Thyroid gland (tissue), 4 donors: ENCODE measurements around the gene PDE3B.

ENCODE experiments used
- POLR2A ChIP-seq, 2 donors: fragments of 450-650 bp; IDR thresholded peaks; one replicate each; pipeline ENCODE4 v1.6.1; 2017; ENCODE audit warnings: antibody characterized with exemption in 2 of 2, mild to moderate bottlenecking in 2 of 2, moderate library complexity in 1 of 2
- TF ChIP-seq, protein P1 (sequence below), 6 experiments: fragments of 200-600 bp in 3 of 6; fragments of 450-650 bp in 3 of 6; sonication (generic) in 3 of 6; IDR thresholded peaks; one replicate each; pipeline ENCODE4 v1.5.1; 2016 to 2019; ENCODE audit warnings: antibody characterized with exemption in 6 of 6, mild to moderate bottlenecking in 2 of 6, inconsistent platforms in 1 of 6, moderate library complexity in 1 of 6

DNA sequence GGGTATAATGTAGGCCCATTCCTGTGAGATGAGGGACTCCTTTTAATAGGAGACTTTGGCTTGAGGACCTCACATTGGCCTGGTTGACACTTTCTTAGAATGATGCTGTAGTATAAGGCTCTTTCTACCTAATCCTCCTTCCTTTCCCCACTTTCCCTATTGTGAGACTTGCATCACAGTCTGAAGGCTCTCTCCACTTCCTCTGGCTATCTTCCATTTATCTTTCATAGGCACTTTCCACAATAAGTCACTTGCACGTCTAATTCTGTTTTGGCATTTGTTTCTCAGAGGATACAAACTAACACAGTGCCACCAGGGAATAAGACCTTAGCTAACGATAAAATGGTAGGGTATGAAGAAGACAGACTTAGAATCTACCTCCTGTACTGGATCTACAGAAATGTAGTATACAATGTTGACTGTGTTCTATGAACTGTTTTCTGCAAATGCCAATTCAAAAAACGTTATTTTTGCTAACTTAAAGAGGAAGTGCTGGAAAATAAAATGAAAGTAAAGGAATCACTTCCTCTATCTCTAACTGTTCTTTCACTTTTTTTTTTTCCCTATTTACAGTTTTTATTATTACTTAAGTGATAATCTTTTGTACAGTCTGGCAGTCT lies 17.9 kb upstream of the PDE3B start:
- TF ChIP-seq POLR2A (IDR thresholded peaks at IDR 0.05): no peak
- TF ChIP-seq, protein P1, sequence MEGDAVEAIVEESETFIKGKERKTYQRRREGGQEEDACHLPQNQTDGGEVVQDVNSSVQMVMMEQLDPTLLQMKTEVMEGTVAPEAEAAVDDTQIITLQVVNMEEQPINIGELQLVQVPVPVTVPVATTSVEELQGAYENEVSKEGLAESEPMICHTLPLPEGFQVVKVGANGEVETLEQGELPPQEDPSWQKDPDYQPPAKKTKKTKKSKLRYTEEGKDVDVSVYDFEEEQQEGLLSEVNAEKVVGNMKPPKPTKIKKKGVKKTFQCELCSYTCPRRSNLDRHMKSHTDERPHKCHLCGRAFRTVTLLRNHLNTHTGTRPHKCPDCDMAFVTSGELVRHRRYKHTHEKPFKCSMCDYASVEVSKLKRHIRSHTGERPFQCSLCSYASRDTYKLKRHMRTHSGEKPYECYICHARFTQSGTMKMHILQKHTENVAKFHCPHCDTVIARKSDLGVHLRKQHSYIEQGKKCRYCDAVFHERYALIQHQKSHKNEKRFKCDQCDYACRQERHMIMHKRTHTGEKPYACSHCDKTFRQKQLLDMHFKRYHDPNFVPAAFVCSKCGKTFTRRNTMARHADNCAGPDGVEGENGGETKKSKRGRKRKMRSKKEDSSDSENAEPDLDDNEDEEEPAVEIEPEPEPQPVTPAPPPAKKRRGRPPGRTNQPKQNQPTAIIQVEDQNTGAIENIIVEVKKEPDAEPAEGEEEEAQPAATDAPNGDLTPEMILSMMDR (IDR thresholded peaks at IDR 0.05): no peak
